ENCODE data around the gene MAGI2. TPM values are rescaled to one million over a fixed set of nuclear protein-coding genes. Genes with fewer than 3 reads are reported as not detected.

MAGI2 gene
- total and polyA plus RNA-seq, 2 of the 13 experiments (the other 11 are each of a cell fraction or from before 2014, with no cell fraction given): 1.5 to 3.8 TPM

GRCh38 chr7:79452032-79452494, 1.4 kb downstream of the MAGI2 start (continued):
- TF ChIP-seq ZBTB14 (CRISPR knock-in tag; IDR thresholded peaks at IDR 0.05) (no peak), RXRA (CRISPR knock-in tag; IDR thresholded peaks at IDR 0.05) (peak; percentile 90), PBX3 (CRISPR knock-in tag; IDR thresholded peaks at IDR 0.05; ENCODE audit: borderline replicate concordance) (no peak), NONO (IDR thresholded peaks at IDR 0.05) (no peak), NONO (CRISPR knock-in tag; conservative IDR thresholded peaks at IDR 0.05) (peak; percentile 50), ZNF775 (CRISPR knock-in tag; IDR thresholded peaks at IDR 0.05; ENCODE audit: borderline replicate concordance) (no peak), MEIS2 (CRISPR knock-in tag; IDR thresholded peaks at IDR 0.05) (peak; percentile 62), ZNF782 (CRISPR knock-in tag; IDR thresholded peaks at IDR 0.05; ENCODE audit: borderline replicate concordance) (no peak), CC2D1A (CRISPR knock-in tag; IDR thresholded peaks at IDR 0.05) (no peak), ZNF704 (CRISPR knock-in tag; IDR thresholded peaks at IDR 0.05; ENCODE audit: borderline replicate concordance) (no peak), GABPA (IDR thresholded peaks at IDR 0.05; ENCODE audit: low read depth, low read length) (no peak), GABPA (CRISPR knock-in tag; IDR thresholded peaks at IDR 0.05; ENCODE audit: low read depth) (peak; percentile 47), ZNF549 (CRISPR knock-in tag; IDR thresholded peaks at IDR 0.05) (no peak), ZNF543 (CRISPR knock-in tag; IDR thresholded peaks at IDR 0.05) (no peak), RNF2 (conservative IDR thresholded peaks at IDR 0.05; ENCODE audit: low read depth) (no peak), ZNF720 (CRISPR knock-in tag; IDR thresholded peaks at IDR 0.05) (no peak), SNAI1 (CRISPR knock-in tag; IDR thresholded peaks at IDR 0.05; ENCODE audit: borderline replicate concordance) (no peak), ZNF232 (CRISPR knock-in tag; IDR thresholded peaks at IDR 0.05; ENCODE audit: borderline replicate concordance) (no peak), ZBTB42 (CRISPR knock-in tag; IDR thresholded peaks at IDR 0.05) (no peak)
- TF ChIP-seq, protein P1, sequence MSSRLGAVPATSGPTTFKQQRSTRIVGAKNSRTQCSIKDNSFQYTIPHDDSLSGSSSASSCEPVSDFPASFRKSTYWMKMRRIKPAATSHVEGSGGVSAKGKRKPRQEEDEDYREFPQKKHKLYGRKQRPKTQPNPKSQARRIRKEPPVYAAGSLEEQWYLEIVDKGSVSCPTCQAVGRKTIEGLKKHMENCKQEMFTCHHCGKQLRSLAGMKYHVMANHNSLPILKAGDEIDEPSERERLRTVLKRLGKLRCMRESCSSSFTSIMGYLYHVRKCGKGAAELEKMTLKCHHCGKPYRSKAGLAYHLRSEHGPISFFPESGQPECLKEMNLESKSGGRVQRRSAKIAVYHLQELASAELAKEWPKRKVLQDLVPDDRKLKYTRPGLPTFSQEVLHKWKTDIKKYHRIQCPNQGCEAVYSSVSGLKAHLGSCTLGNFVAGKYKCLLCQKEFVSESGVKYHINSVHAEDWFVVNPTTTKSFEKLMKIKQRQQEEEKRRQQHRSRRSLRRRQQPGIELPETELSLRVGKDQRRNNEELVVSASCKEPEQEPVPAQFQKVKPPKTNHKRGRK (CRISPR knock-in tag; IDR thresholded peaks at IDR 0.05): no peak
- TF ChIP-seq, protein P2, sequence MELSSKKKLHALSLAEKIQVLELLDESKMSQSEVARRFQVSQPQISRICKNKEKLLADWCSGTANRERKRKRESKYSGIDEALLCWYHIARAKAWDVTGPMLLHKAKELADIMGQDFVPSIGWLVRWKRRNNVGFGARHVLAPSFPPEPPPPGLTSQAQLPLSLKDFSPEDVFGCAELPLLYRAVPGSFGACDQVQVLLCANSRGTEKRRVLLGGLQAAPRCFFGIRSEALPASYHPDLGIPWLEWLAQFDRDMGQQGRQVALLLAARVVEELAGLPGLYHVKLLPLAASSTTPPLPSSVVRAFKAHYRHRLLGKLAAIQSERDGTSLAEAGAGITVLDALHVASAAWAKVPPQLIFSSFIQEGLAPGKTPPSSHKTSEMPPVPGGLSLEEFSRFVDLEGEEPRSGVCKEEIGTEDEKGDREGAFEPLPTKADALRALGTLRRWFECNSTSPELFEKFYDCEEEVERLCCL (CRISPR knock-in tag; IDR thresholded peaks at IDR 0.05; ENCODE audit: borderline replicate concordance): no peak
- TF ChIP-seq, protein P3, sequence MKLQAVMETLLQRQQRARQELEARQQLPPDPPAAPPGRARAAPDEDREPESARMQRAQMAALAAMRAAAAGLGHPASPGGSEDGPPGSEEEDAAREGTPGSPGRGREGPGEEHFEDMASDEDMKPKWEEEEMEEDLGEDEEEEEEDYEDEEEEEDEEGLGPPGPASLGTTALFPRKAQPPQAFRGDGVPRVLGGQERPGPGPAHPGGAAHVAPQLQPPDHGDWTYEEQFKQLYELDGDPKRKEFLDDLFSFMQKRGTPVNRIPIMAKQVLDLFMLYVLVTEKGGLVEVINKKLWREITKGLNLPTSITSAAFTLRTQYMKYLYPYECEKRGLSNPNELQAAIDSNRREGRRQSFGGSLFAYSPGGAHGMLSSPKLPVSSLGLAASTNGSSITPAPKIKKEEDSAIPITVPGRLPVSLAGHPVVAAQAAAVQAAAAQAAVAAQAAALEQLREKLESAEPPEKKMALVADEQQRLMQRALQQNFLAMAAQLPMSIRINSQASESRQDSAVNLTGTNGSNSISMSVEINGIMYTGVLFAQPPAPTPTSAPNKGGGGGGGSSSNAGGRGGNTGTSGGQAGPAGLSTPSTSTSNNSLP (IDR thresholded peaks at IDR 0.05; ENCODE audit: low read depth, low read length): 0 out of 2 replicates have a peak, but pooled peaks have one; percentile 22
